C4-2B (cell line): ENCODE data around the gene MAGI3.

Experiments
- CTCF ChIP-seq: fragments of 450-650 bp; conservative IDR thresholded peaks from 2 replicates; pipeline ENCODE4 v1.5.1; 2017; ENCODE audit warnings: mild to moderate bottlenecking
- ZFX ChIP-seq: fragments of 450-650 bp; IDR thresholded peaks from 2 replicates; pipeline ENCODE4 v1.6.1; 2017

- TF ChIP-seq CTCF: no peak
- TF ChIP-seq ZFX: no peak
These were observed 186.0 kb downstream of the MAGI3 start for GRCh38 chr1:113576271-113576670.
